HG03196 (cell line): Measurements from ENCODE around the gene AP4S1.
"Not testable (repeated sequence)": the region's sequence is repeated elsewhere in the genome, so short reads cannot be mapped to it uniquely, and the experiment has no call there.

Experiments
- ATAC-seq: cut with Tn5 transposase; IDR thresholded peaks from one replicate; pipeline ENCODE4 v1.9.1; 2021; ENCODE audit not compliant: unreplicated experiment

AP4S1 gene

GRCh38 chr14:31083781-31084180 is 58.3 kb downstream of the AP4S1 start:
- no peak for ATAC-seq

- peak; percentile 42 for ATAC-seq
Observed at GRCh38 chr14:31084385-31084784, 58.9 kb downstream of the AP4S1 start.

- ATAC-seq: no peak
Observed at GRCh38 chr14:31085027-31085426, 59.6 kb downstream of the AP4S1 start.

GRCh38 chr14:31086466-31086865 is 61.0 kb downstream of the AP4S1 start:
- ATAC-seq: not testable (repeated sequence)

- no peak for ATAC-seq
Observed at GRCh38 chr14:31090883-31091764, 65.7 kb downstream of the AP4S1 start.

GRCh38 chr14:31092160-31092708 is 66.8 kb downstream of the AP4S1 start:
- no peak for ATAC-seq

- ATAC-seq: not testable (repeated sequence)
Observed at GRCh38 chr14:31093884-31094839, 68.7 kb downstream of the AP4S1 start.

- not testable (repeated sequence) for ATAC-seq
Observed at GRCh38 chr14:31095817-31096216, 70.4 kb downstream of the AP4S1 start.

- ATAC-seq: no peak
Observed at GRCh38 chr14:31096255-31096654, 70.8 kb downstream of the AP4S1 start.

- ATAC-seq: no peak
Observed at GRCh38 chr14:31097081-31097480, 71.6 kb downstream of the AP4S1 start.

GRCh38 chr14:31106768-31107167 is 81.3 kb downstream of the AP4S1 start:
- no peak for ATAC-seq

GRCh38 chr14:31109257-31109656 is 83.8 kb downstream of the AP4S1 start:
- no peak for ATAC-seq

GRCh38 chr14:31110872-31111271 is 85.4 kb downstream of the AP4S1 start:
- ATAC-seq: no peak

GRCh38 chr14:31113794-31114193 is 88.3 kb downstream of the AP4S1 start:
- ATAC-seq: no peak

- no peak for ATAC-seq
Observed at GRCh38 chr14:31118892-31119291, 93.4 kb downstream of the AP4S1 start.

- no peak for ATAC-seq
Observed at GRCh38 chr14:31122098-31122611, 96.7 kb downstream of the AP4S1 start.

GRCh38 chr14:31122921-31123320 is 97.5 kb downstream of the AP4S1 start:
- ATAC-seq: no peak

GRCh38 chr14:31124197-31124596 is 98.7 kb downstream of the AP4S1 start:
- no peak for ATAC-seq

- no peak for ATAC-seq
Observed at GRCh38 chr14:31125231-31125630, 99.8 kb downstream of the AP4S1 start.

GRCh38 chr14:31126680-31127079 is 101.2 kb downstream of the AP4S1 start:
- no peak for ATAC-seq

- peak; percentile 75 for ATAC-seq
Observed at GRCh38 chr14:31127690-31128089, 102.2 kb downstream of the AP4S1 start.
